ENCODE results near the gene P2RY2.

P2RY2 gene

GRCh38 chr11:73188301-73188700 lies 29.8 kb upstream of the P2RY2 start:
- H3K27me3 ChIP-seq (ENCODE audit: insufficient read depth, low read length), result no peaks in the 10 kb centered on the region
- H3K27ac ChIP-seq (ENCODE audit: low read depth, low read length), result no peak overlapping the region
- H2AFZ ChIP-seq (ENCODE audit: low read length, unreplicated experiment), result no peak overlapping the region
- no peak overlapping the region for H3K4me3 ChIP-seq (ENCODE audit: low read depth, low read length)
- H3K4me1 ChIP-seq (ENCODE audit: control insufficient read depth, insufficient read depth, low read length, unreplicated experiment), result peaks cover 36% of the 10 kb centered on the region
- no peaks in the 10 kb centered on the region for H3K36me3 ChIP-seq (ENCODE audit: insufficient read depth, low read length)
- no peaks in the 10 kb centered on the region for H3K79me2 ChIP-seq (ENCODE audit: control insufficient read depth, insufficient read depth, low read length, unreplicated experiment)

GRCh38 chr11:73189315-73189714 lies 28.8 kb upstream of the P2RY2 start:
- Histone ChIP-seq H3K79me2 (ENCODE audit: control insufficient read depth, insufficient read depth, low read length, unreplicated experiment) (no peaks in the 10 kb centered on the region), H3K4me3 (ENCODE audit: low read depth, low read length) (no peak overlapping the region), H3K27ac (ENCODE audit: low read depth, low read length) (no peak overlapping the region), H3K27me3 (ENCODE audit: insufficient read depth, low read length) (no peaks in the 10 kb centered on the region), H3K4me1 (ENCODE audit: control insufficient read depth, insufficient read depth, low read length, unreplicated experiment) (peaks cover 46% of the 10 kb centered on the region), H2AFZ (ENCODE audit: low read length, unreplicated experiment) (no peak overlapping the region), H3K36me3 (ENCODE audit: insufficient read depth, low read length) (no peaks in the 10 kb centered on the region)

- Histone ChIP-seq H3K4me3 (ENCODE audit: low read depth, low read length) (no peak overlapping the region), H3K79me2 (ENCODE audit: control insufficient read depth, insufficient read depth, low read length, unreplicated experiment) (no peaks in the 10 kb centered on the region), H2AFZ (ENCODE audit: low read length, unreplicated experiment) (no peak overlapping the region), H3K36me3 (ENCODE audit: insufficient read depth, low read length) (no peaks in the 10 kb centered on the region), H3K4me1 (ENCODE audit: control insufficient read depth, insufficient read depth, low read length, unreplicated experiment) (peaks cover 41% of the 10 kb centered on the region), H3K27me3 (ENCODE audit: insufficient read depth, low read length) (no peaks in the 10 kb centered on the region), H3K27ac (ENCODE audit: low read depth, low read length) (no peak overlapping the region)
Observed at GRCh38 chr11:73189723-73190556, 28.1 kb upstream of the P2RY2 start.

GRCh38 chr11:73190557-73190885 lies 27.6 kb upstream of the P2RY2 start:
- Histone ChIP-seq H3K4me3 (ENCODE audit: low read depth, low read length) (no peak overlapping the region), H2AFZ (ENCODE audit: low read length, unreplicated experiment) (no peak overlapping the region), H3K27ac (ENCODE audit: low read depth, low read length) (no peak overlapping the region), H3K79me2 (ENCODE audit: control insufficient read depth, insufficient read depth, low read length, unreplicated experiment) (no peaks in the 10 kb centered on the region), H3K4me1 (ENCODE audit: control insufficient read depth, insufficient read depth, low read length, unreplicated experiment) (peaks cover 41% of the 10 kb centered on the region), H3K36me3 (ENCODE audit: insufficient read depth, low read length) (no peaks in the 10 kb centered on the region), H3K27me3 (ENCODE audit: insufficient read depth, low read length) (no peaks in the 10 kb centered on the region)

- Histone ChIP-seq H3K27ac (ENCODE audit: low read depth, low read length) (no peak overlapping the region), H2AFZ (ENCODE audit: low read length, unreplicated experiment) (no peak overlapping the region), H3K36me3 (ENCODE audit: insufficient read depth, low read length) (no peaks in the 10 kb centered on the region), H3K4me1 (ENCODE audit: control insufficient read depth, insufficient read depth, low read length, unreplicated experiment) (peaks cover 38% of the 10 kb centered on the region), H3K79me2 (ENCODE audit: control insufficient read depth, insufficient read depth, low read length, unreplicated experiment) (no peaks in the 10 kb centered on the region), H3K4me3 (ENCODE audit: low read depth, low read length) (no peak overlapping the region), H3K27me3 (ENCODE audit: insufficient read depth, low read length) (no peaks in the 10 kb centered on the region)
Observed at GRCh38 chr11:73191151-73191550, 26.9 kb upstream of the P2RY2 start.

- H3K4me3 ChIP-seq (ENCODE audit: low read depth, low read length), result no peak overlapping the region
- H3K27me3 ChIP-seq (ENCODE audit: insufficient read depth, low read length), result no peaks in the 10 kb centered on the region
- no peaks in the 10 kb centered on the region for H3K36me3 ChIP-seq (ENCODE audit: insufficient read depth, low read length)
- no peaks in the 10 kb centered on the region for H3K79me2 ChIP-seq (ENCODE audit: control insufficient read depth, insufficient read depth, low read length, unreplicated experiment)
- H3K4me1 ChIP-seq (ENCODE audit: control insufficient read depth, insufficient read depth, low read length, unreplicated experiment), result peaks cover 29% of the 10 kb centered on the region
- H2AFZ ChIP-seq (ENCODE audit: low read length, unreplicated experiment), result no peak overlapping the region
- H3K27ac ChIP-seq (ENCODE audit: low read depth, low read length), result no peak overlapping the region
Observed at GRCh38 chr11:73192272-73192671, 25.8 kb upstream of the P2RY2 start.

- Histone ChIP-seq H2AFZ (ENCODE audit: low read length, unreplicated experiment) (no peak overlapping the region), H3K4me1 (ENCODE audit: control insufficient read depth, insufficient read depth, low read length, unreplicated experiment) (peaks cover 26% of the 10 kb centered on the region), H3K4me3 (ENCODE audit: low read depth, low read length) (no peak overlapping the region), H3K27me3 (ENCODE audit: insufficient read depth, low read length) (no peaks in the 10 kb centered on the region), H3K27ac (ENCODE audit: low read depth, low read length) (no peak overlapping the region), H3K79me2 (ENCODE audit: control insufficient read depth, insufficient read depth, low read length, unreplicated experiment) (no peaks in the 10 kb centered on the region), H3K36me3 (ENCODE audit: insufficient read depth, low read length) (no peaks in the 10 kb centered on the region)
Observed at GRCh38 chr11:73193251-73194033, 24.6 kb upstream of the P2RY2 start.

- Histone ChIP-seq H3K79me2 (ENCODE audit: control insufficient read depth, insufficient read depth, low read length, unreplicated experiment) (no peaks in the 10 kb centered on the region), H3K4me3 (ENCODE audit: low read depth, low read length) (no peak overlapping the region), H2AFZ (ENCODE audit: low read length, unreplicated experiment) (no peak overlapping the region), H3K27me3 (ENCODE audit: insufficient read depth, low read length) (no peaks in the 10 kb centered on the region), H3K27ac (ENCODE audit: low read depth, low read length) (no peak overlapping the region), H3K4me1 (ENCODE audit: control insufficient read depth, insufficient read depth, low read length, unreplicated experiment) (peaks cover 32% of the 10 kb centered on the region), H3K36me3 (ENCODE audit: insufficient read depth, low read length) (no peaks in the 10 kb centered on the region)
Observed at GRCh38 chr11:73194034-73194507, 24.0 kb upstream of the P2RY2 start.

GRCh38 chr11:73194593-73194992 lies 23.5 kb upstream of the P2RY2 start:
- no peaks in the 10 kb centered on the region for H3K79me2 ChIP-seq (ENCODE audit: control insufficient read depth, insufficient read depth, low read length, unreplicated experiment)
- H2AFZ ChIP-seq (ENCODE audit: low read length, unreplicated experiment), result no peak overlapping the region
- H3K4me1 ChIP-seq (ENCODE audit: control insufficient read depth, insufficient read depth, low read length, unreplicated experiment), result peaks cover 32% of the 10 kb centered on the region
- no peak overlapping the region for H3K27ac ChIP-seq (ENCODE audit: low read depth, low read length)
- no peaks in the 10 kb centered on the region for H3K36me3 ChIP-seq (ENCODE audit: insufficient read depth, low read length)
- H3K27me3 ChIP-seq (ENCODE audit: insufficient read depth, low read length), result no peaks in the 10 kb centered on the region
- no peak overlapping the region for H3K4me3 ChIP-seq (ENCODE audit: low read depth, low read length)

GRCh38 chr11:73195191-73196007 lies 22.7 kb upstream of the P2RY2 start:
- H3K27me3 ChIP-seq (ENCODE audit: insufficient read depth, low read length), result no peaks in the 10 kb centered on the region
- H3K4me3 ChIP-seq (ENCODE audit: low read depth, low read length), result no peak overlapping the region
- no peak overlapping the region for H3K27ac ChIP-seq (ENCODE audit: low read depth, low read length)
- peaks cover 32% of the 10 kb centered on the region for H3K4me1 ChIP-seq (ENCODE audit: control insufficient read depth, insufficient read depth, low read length, unreplicated experiment)
- no peaks in the 10 kb centered on the region for H3K36me3 ChIP-seq (ENCODE audit: insufficient read depth, low read length)
- H2AFZ ChIP-seq (ENCODE audit: low read length, unreplicated experiment), result no peak overlapping the region
- H3K79me2 ChIP-seq (ENCODE audit: control insufficient read depth, insufficient read depth, low read length, unreplicated experiment), result no peaks in the 10 kb centered on the region

All from ACC112 (cell line).